GM10248 (cell line): ENCODE measurements around the gene COPS4.
"Not testable (repeated sequence)": the region's sequence is repeated elsewhere in the genome, so short reads cannot be mapped to it uniquely, and the experiment has no call there.

Experiments used
- CTCF ChIA-PET: fragments of 300-600 bp; sonication (Branson Sonifier 250); formaldehyde crosslinking; extraction: SDS; loops from one replicate; lab custom pipeline; 2021; ENCODE audit warnings: antibody characterized with exemption; lab: Yijun Ruan, JAX
- POLR2A ChIA-PET: fragments of 350-650 bp; sonication (Branson Sonifier 250); formaldehyde crosslinking; extraction: SDS; loops from one replicate; lab custom pipeline; 2020; ENCODE audit warnings: antibody characterized with exemption; lab: Yijun Ruan, JAX
- DNase-seq: peaks from one replicate; pipeline ENCODE4 v3.0.0; 2012; ENCODE audit errors: extremely low spot score
- TF ChIP-seq, protein P1 (sequence below): IDR thresholded peaks from 2 replicates; pipeline ENCODE4 v1.5.1; 2012; ENCODE audit warnings: mild to moderate bottlenecking, low read depth; ENCODE audit errors: extremely low read depth, missing control alignments, control extremely low read depth

The COPS4 gene

DNA sequence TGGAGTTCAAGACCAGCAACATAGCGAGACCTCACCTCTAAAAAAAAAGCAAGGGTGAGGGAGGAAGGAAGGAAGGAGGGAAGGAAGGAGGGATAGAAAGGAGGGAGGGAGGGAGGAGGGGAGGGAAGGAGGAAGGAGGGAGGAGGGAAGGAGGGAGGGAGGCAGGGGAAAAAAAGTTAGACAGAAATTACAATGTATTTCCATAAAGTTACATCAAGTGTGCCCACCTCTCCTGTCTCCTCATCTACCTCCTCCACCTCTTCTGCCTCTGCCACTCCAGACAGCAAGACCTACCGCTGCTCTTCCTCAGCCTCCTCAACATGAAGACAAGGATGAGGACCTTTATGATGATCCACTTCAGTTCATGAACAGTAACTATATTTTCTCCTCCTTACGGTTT is 32.7 kb upstream of the COPS4 start:
- CTCF ChIA-PET, result interaction anchor here (1.6 kb wide), 1 partner anchor 11 kb away, joined by 4 read pairs; no protein-coding TSS in a partner anchor
- no peak for DNase-seq

DNA sequence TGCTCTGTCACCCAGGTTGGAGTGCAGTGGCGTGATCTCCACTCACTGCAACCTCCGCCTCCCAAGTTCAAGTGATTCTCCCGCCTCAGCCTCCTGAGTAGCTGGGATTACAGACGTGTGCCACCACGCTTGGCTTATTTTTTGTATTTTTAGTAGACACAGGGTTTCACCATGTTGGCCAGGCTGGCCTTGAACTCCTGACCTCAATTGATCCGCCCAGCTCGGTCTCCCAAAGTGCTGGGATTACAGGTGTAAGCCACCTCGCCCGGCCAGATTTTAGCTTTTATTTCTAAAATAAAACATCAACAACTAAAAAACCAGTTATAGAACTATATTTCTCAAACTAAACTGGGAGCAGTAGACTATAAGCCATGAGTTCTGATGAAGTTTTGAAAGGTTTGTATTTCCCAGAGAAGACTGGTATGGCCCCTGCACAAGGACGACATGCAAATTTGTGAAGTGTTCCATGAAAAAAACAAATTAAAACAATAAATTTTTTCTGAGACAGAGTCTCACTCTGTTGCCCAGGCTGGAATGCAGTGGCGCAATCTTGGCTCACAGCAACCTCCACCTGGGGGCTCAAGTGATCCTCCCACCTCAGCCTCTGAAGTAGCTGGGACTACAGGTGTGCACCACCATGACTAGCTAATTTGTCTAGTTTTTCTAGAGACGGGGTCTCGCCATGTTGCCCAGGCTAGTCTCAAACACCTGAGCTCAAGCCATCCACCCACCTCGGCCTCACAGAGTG is 31.8 kb upstream of the COPS4 start:
- CTCF ChIA-PET, result interaction anchor here (1.0 to 1.6 kb wide), 5 partner anchors 9 to 151 kb away, joined by 3 to 4 read pairs (median 3); no protein-coding TSS in a partner anchor
- DNase-seq, result not testable (repeated sequence)
- POLR2A ChIA-PET, result interaction anchor here (0.6 kb wide), 1 partner anchor 54 kb away, joined by 4 read pairs; no protein-coding TSS in a partner anchor

More for the DNA sequence above, 32.7 kb upstream of the COPS4 start:
- POLR2A ChIA-PET, result interaction anchor here (0.6 kb wide), 2 partner anchors 17 to 53 kb away, joined by 3 to 4 read pairs; no protein-coding TSS in a partner anchor
- TF ChIP-seq, protein P1, sequence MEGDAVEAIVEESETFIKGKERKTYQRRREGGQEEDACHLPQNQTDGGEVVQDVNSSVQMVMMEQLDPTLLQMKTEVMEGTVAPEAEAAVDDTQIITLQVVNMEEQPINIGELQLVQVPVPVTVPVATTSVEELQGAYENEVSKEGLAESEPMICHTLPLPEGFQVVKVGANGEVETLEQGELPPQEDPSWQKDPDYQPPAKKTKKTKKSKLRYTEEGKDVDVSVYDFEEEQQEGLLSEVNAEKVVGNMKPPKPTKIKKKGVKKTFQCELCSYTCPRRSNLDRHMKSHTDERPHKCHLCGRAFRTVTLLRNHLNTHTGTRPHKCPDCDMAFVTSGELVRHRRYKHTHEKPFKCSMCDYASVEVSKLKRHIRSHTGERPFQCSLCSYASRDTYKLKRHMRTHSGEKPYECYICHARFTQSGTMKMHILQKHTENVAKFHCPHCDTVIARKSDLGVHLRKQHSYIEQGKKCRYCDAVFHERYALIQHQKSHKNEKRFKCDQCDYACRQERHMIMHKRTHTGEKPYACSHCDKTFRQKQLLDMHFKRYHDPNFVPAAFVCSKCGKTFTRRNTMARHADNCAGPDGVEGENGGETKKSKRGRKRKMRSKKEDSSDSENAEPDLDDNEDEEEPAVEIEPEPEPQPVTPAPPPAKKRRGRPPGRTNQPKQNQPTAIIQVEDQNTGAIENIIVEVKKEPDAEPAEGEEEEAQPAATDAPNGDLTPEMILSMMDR, result no peak

DNA sequence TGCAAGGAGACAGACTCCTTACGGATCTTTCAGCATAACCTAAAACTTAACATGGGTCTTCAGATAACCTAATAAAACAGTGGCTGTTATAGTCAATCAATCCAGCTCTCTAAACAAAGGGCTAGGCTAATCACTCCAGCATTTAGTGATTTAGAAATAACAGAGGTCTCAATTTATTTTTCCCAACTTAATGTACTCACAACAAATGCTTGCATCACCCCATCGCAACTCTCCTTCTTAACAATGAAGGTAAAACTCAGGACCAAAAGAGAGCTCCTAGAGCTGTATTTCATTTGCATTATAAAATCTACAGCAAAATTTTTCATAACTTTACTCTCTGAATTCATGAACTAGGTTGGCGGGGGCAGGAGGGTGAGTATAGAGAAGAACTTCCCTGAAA is 25.5 kb upstream of the COPS4 start:
- CTCF ChIA-PET, result interaction anchor here (0.7 to 2.6 kb wide), 3 partner anchors 10 to 26 kb away, joined by 3 to 10 read pairs (median 5); partner anchors contain the start of gene COPS4

DNA sequence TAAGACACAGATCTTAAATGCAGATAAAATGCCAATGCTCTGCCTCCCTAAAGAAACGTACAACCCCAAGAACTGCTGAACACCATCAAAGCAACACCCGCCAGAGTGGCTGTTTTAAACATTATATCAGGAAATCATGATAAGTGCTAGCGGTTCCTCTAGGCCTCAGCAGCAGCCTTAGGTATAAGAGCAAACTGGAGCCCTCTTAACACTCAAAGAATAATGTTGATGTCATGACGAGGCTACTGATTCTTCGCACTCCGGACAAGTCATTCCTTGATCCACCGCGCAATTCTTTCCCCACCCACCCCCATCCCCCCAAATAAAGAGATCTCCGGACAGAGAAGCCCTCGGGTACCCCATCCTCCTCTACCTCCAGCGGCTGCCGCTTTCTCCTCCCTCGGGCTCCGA is 24.9 kb upstream of the COPS4 start:
- no peak for DNase-seq
- TF ChIP-seq, protein P1, result no peak
- CTCF ChIA-PET, result interaction anchor here (0.7 to 2.6 kb wide), 3 partner anchors 11 to 25 kb away, joined by 3 to 10 read pairs (median 5); partner anchors contain the start of gene COPS4
- POLR2A ChIA-PET, result interaction anchor here (1.1 kb wide), 1 partner anchor 25 kb away, joined by 3 read pairs; the partner anchor contains the start of gene COPS4

More for the DNA sequence above, 25.5 kb upstream of the COPS4 start:
- TF ChIP-seq, protein P1, result no peak
- POLR2A ChIA-PET, result interaction anchor here (0.6 to 1.1 kb wide), 2 partner anchors 25 to 27 kb away, joined by 3 to 4 read pairs; partner anchors contain the start of gene COPS4
- no peak for DNase-seq

DNA sequence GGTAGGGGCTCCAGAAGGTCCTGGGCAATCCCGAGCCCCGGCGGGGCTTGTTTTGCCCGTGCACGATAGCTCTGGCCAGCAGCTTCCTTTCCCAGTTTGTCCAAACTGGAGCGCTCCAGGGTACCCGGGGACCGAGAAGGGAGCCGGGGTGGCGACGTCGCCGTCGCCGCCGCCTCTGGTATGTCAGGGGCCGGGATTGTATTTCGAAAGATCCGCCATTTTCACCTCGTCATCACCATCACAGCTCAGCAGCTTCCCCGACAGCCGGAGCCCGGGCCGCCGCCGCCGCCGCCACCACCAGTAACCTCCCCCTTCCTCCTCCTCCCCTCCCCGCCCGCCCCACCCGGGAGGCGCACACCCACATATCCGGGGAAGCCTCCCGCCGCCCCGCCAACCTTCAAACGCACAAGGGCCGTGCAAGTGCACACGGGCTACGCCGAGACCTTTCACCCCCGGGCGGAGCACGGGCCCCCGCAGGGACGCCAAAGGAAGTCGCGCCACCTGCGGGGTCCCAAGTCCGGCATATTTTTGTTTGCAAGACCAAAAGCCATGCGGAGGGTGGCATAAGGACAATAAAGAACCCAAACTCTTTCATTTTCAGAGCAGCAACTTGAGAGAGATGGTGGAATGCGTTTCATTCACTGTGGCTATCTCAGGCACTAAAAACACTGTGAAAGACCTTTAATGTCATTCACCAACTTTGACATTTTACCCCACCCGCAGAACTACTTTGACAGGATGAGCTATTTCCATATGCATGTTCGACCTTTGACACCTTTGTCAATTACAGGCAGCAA is 24.3 kb upstream of the COPS4 start, which contains the start of gene LIN54:
Gene LIN54 (minus strand): TSS at position 302 of the 797 bp plus-strand sequence. CDS start 25,979 bp downstream, outside the sequence.
- peak; percentile 86 for DNase-seq
- ChIA-PET POLR2A (interaction anchor here (0.7 to 1.2 kb wide), 3 partner anchors 24 to 446 kb away, joined by 3 to 5 read pairs (median 4); partner anchors contain the start of gene COPS4), CTCF (interaction anchor here (0.7 to 2.6 kb wide), 8 partner anchors 10 to 270 kb away, joined by 3 to 10 read pairs (median 4); partner anchors contain the start of gene COPS4)
- TF ChIP-seq, protein P1, result no peak

DNA sequence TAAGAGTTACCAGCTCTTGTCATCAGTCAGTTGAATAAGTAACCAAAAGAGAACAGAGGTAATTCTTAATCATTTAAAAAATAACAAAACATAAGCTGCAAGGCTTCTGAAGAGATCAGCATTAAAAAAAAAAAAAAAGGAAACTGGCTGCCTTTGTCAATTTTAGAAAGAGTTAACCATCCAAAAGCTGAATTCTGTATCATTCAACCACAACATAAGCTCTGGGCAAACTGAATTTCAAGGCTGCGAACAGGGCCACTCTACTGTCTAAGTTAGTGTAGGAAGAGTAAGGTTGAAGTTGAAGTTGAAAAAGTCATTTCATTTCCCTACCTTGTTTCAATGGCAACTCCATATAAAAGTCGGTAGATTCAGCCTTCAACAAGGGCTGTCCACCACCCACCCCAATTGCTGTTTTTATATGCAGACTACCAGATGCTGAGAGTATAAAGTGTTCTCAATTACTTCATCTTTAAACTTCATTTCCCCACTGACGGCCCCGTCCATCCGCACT is 23.2 kb upstream of the COPS4 start:
- ChIA-PET POLR2A (interaction anchor here (0.7 to 1.2 kb wide), 3 partner anchors 24 to 445 kb away, joined by 3 to 5 read pairs (median 4); partner anchors contain the start of gene COPS4), CTCF (interaction anchor here (0.7 to 2.6 kb wide), 10 partner anchors 11 to 270 kb away, joined by 3 to 10 read pairs (median 4); partner anchors contain the start of gene COPS4)
- DNase-seq, result no peak
- TF ChIP-seq, protein P1, result no peak
